SK-N-SH (cell line): ENCODE data around the gene PDZRN4. TPM values are rescaled to one million over a fixed set of nuclear protein-coding genes. Genes with fewer than 3 reads are reported as not detected.

ENCODE experiments used
- CTCF ChIA-PET: fragments of 300-600, 350-600 bp; formaldehyde crosslinking; extraction: SDS; loops from one replicate; lab custom pipeline; 2021; lab: Yijun Ruan, JAX
- POLR2A ChIA-PET: fragments of 350-600 bp; sonication (Branson Sonifier 250); formaldehyde crosslinking; extraction: SDS; loops from one replicate; lab custom pipeline; 2020; ENCODE audit warnings: antibody characterized with exemption, inconsistent platforms; lab: Yijun Ruan, JAX
- DNase-seq: peaks from one replicate; pipeline ENCODE4 v3.0.0; 2012
- H2AFZ ChIP-seq: fragments of 200-600 bp; sonication (generic); 2 replicates; pipeline ENCODE4 v1.8.1; 2016; ENCODE audit warnings: antibody characterized with exemption, mild to moderate bottlenecking, low read depth
- H3F3A ChIP-seq: fragments of 200-600 bp; sonication (generic); replicated peaks from 2 replicates; pipeline ENCODE3; 2016; ENCODE audit warnings: antibody characterized with exemption, mild to moderate bottlenecking; ENCODE audit not compliant: insufficient read depth
- H3K27ac ChIP-seq, 2 experiments: fragments of 200-500 bp in 1 of 2; fragments of 200-600 bp in 1 of 2; sonication (Bioruptor generic) in 1 of 2; sonication (generic), shearing (Covaris generic) in 1 of 2; 2 replicates each; pipeline versions ENCODE4 v1.5.1 to v1.6.1; 2014 to 2016; ENCODE audit warnings: low read depth in 2 of 2, inconsistent platforms in 1 of 2, low read length in 1 of 2, mild to moderate bottlenecking in 1 of 2, mixed read lengths in 1 of 2
- H3K27me3 ChIP-seq: fragments of 200-600 bp; sonication (generic), shearing (Covaris generic); 2 replicates; pipeline ENCODE4 v1.6.1; 2016; ENCODE audit warnings: mixed run types; ENCODE audit not compliant: insufficient read depth
- H3K36me3 ChIP-seq, 2 experiments: fragments of 200-500 bp in 1 of 2; fragments of 200-600 bp in 1 of 2; sonication (Bioruptor generic) in 1 of 2; sonication (generic) in 1 of 2; replicated peaks in 1 of 2; 2 replicates each; pipeline versions ENCODE3 to v1.5.1; 2014 to 2016; ENCODE audit warnings: low read length in 1 of 2, mild to moderate bottlenecking in 1 of 2; ENCODE audit not compliant: insufficient read depth in 2 of 2, control insufficient read depth in 1 of 2
- H3K4me1 ChIP-seq, 2 experiments: fragments of 200-500 bp in 1 of 2; fragments of 200-600 bp in 1 of 2; sonication (Bioruptor generic) in 1 of 2; sonication (generic), shearing (Covaris generic) in 1 of 2; 2 replicates each; pipeline versions ENCODE4 v1.5.1 to v1.6.1; 2014 to 2016; ENCODE audit warnings: low read depth in 1 of 2, low read length in 1 of 2, mixed run types in 1 of 2; ENCODE audit not compliant: insufficient read depth in 2 of 2, control insufficient read depth in 1 of 2
- H3K4me2 ChIP-seq: fragments of 200-600 bp; sonication (generic), shearing (Covaris generic); 2 replicates; pipeline ENCODE4 v1.6.1; 2017; ENCODE audit warnings: mixed run types
- H3K4me3 ChIP-seq, 2 experiments: fragments of 200-500 bp in 1 of 2; fragments of 200-600 bp in 1 of 2; sonication (Bioruptor generic) in 1 of 2; sonication (generic), shearing (Covaris generic) in 1 of 2; 2 replicates each; pipeline versions ENCODE4 v1.5.1 to v1.8.1; 2014 to 2016; ENCODE audit warnings: low read depth in 2 of 2, inconsistent platforms in 1 of 2, low read length in 1 of 2, mild to moderate bottlenecking in 1 of 2, mixed read lengths in 1 of 2, moderate library complexity in 1 of 2
- H3K79me2 ChIP-seq: fragments of 200-600 bp; sonication (generic); 2 replicates; pipeline ENCODE4 v1.8.1; 2017; ENCODE audit warnings: mild to moderate bottlenecking; ENCODE audit not compliant: insufficient read depth
- H3K9ac ChIP-seq: fragments of 200-600 bp; sonication (generic); 2 replicates; pipeline ENCODE4 v1.6.1; 2017; ENCODE audit warnings: mixed run types
- H3K9me2 ChIP-seq: fragments of 200-600 bp; sonication (generic); 2 replicates; pipeline ENCODE4 v1.6.1; 2017; ENCODE audit warnings: mixed run types
- H3K9me3 ChIP-seq: fragments of 200-600 bp; sonication (generic); 2 replicates; pipeline ENCODE4 v1.6.1; 2017; ENCODE audit warnings: mixed run types, mild to moderate bottlenecking, moderate library complexity
- H4K20me1 ChIP-seq: fragments of 200-600 bp; sonication (generic); 2 replicates; pipeline ENCODE4 v1.6.1; 2017; ENCODE audit warnings: mild to moderate bottlenecking, mixed run types; ENCODE audit not compliant: insufficient read depth
- ELF1 ChIP-seq: IDR thresholded peaks from 2 replicates; pipeline ENCODE4 v1.4.0; 2012
- EP300 ChIP-seq, 2 experiments: IDR thresholded peaks; 2 replicates each; pipeline versions ENCODE4 v1.4.0 to v1.6.1; 2012; ENCODE audit warnings: borderline replicate concordance in 1 of 2, low read depth in 1 of 2, low read length in 1 of 2
- EZH2phosphoT487 ChIP-seq: fragments of 200-600 bp; sonication (generic); IDR thresholded peaks from 2 replicates; pipeline ENCODE4 v1.6.1; 2017; ENCODE audit warnings: low read depth, mixed run types, mild to moderate bottlenecking, antibody characterized with exemption, moderate library complexity, borderline replicate concordance
- FOSL2 ChIP-seq: IDR thresholded peaks from 2 replicates; pipeline ENCODE4 v1.4.0; 2012; ENCODE audit warnings: low read depth, mild to moderate bottlenecking, moderate library complexity, borderline replicate concordance
- GABPA ChIP-seq: IDR thresholded peaks from 2 replicates; pipeline ENCODE4 v1.4.0; 2012; ENCODE audit warnings: low read depth, mild to moderate bottlenecking
- REST ChIP-seq: IDR thresholded peaks from 2 replicates; pipeline ENCODE4 v1.6.1; 2012; ENCODE audit warnings: mild to moderate bottlenecking, low read depth, low read length, moderate library complexity
- SMC3 ChIP-seq: IDR thresholded peaks from 2 replicates; pipeline ENCODE4 v1.6.1; 2012; ENCODE audit warnings: low read depth, low read length, improper control_type of control experiment
- TCF12 ChIP-seq: IDR thresholded peaks from 2 replicates; pipeline ENCODE4 v1.4.0; 2012
- USF2 ChIP-seq: fragments of 150-350 bp; IDR thresholded peaks from 2 replicates; pipeline ENCODE4 v1.6.1; 2017; ENCODE audit warnings: antibody characterized with exemption, low read length, low read depth, borderline replicate concordance
- YY1 ChIP-seq: IDR thresholded peaks from 2 replicates; pipeline ENCODE4 v1.4.0; 2012; ENCODE audit warnings: low read depth, mild to moderate bottlenecking
- ZBTB33 ChIP-seq: IDR thresholded peaks from 2 replicates; pipeline ENCODE4 v1.4.0; 2012; ENCODE audit warnings: low read depth, borderline replicate concordance
- WGBS: methylation state at CpG from one replicate; pipeline ENCODE4 v1.1.6; 2017; ENCODE audit warnings: low lambda C conversion rate; 5-methylcytosine and 5-hydroxymethylcytosine counted together
- polyA plus RNA-seq, 3 experiments: library from polyadenylated mRNA; depleted of rRNA; stranded (reverse); fragments of >200 nt; gene quantifications; 2 replicates each; pipeline ENCODE4 v1.2.3, GENCODE V29; 2012

Gene PDZRN4
- polyA plus RNA-seq, 1 of the 3 experiments (the other 2 are of a cell fraction), result 0.02 TPM

- TF ChIP-seq YY1 (no peak), EZH2phosphoT487 (no peak), ZBTB33 (no peak), SMC3 (no peak), TCF12 (no peak), REST (no peak), USF2 (no peak), FOSL2 (no peak), GABPA (no peak), EP300 (IDR thresholded peaks at IDR 0.05; ENCODE audit: borderline replicate concordance in 1 of 2, low read depth in 1 of 2, low read length in 1 of 2) (no peak), ELF1 (no peak)
- TF ChIP-seq, all 33 proteins: peak for 0
- Histone ChIP-seq H3K4me1 (no peaks in the 10 kb centered on the region; a peak in 1 of 4 replicates), H3K4me2 (no peak overlapping the region), H3K9ac (no peak overlapping the region), H3K79me2 (no peaks in the 10 kb centered on the region), H3K4me3 (no peak overlapping the region), H4K20me1 (no peaks in the 10 kb centered on the region), H2AFZ (no peak overlapping the region), H3K27ac (no peak overlapping the region), H3K9me2 (no peaks in the 10 kb centered on the region), H3K36me3 (no peaks in the 10 kb centered on the region), H3K27me3 (no peaks in the 10 kb centered on the region), H3K9me3 (no peaks in the 10 kb centered on the region), H3F3A (no peaks in the 10 kb centered on the region)
- POLR2A ChIA-PET, result no interaction called here
- 74% methylated on average over 8 of the region's 8 CpGs for WGBS
- CTCF ChIA-PET, result interaction anchor here (0.6 to 1.3 kb wide), 4 partner anchors 10 to 1614 kb away, joined by 3 to 4 read pairs (median 4); no protein-coding TSS in a partner anchor
- DNase-seq, result no peak
Observed at GRCh38 chr12:41606468-41607445, 418.6 kb downstream of the PDZRN4 start.
